PC-3 (cell line): ENCODE measurements around the gene FRAT1.

Source experiments
- CTCF ChIP-seq: fragments of 300-600 bp; sonication (generic); conservative IDR thresholded peaks from 2 replicates; pipeline ENCODE4 v1.5.1; 2017; ENCODE audit warnings: antibody characterized with exemption, low read depth, mild to moderate bottlenecking, low read length
- EZH2 ChIP-seq: fragments of 300-600 bp; sonication (generic); IDR thresholded peaks from one replicate; pipeline ENCODE4 v1.6.1; 2017; ENCODE audit warnings: antibody characterized with exemption, mild to moderate bottlenecking, low read length; ENCODE audit not compliant: unreplicated experiment

- TF ChIP-seq CTCF: no peak
- TF ChIP-seq EZH2: no peak
These were observed 44.2 kb upstream of the FRAT1 start for GRCh38 chr10:97274828-97275227.
